GM18502 (cell line): ENCODE data around the gene TRIP11.

Source experiments
- ATAC-seq: cut with Tn5 transposase; IDR thresholded peaks from one replicate; pipeline ENCODE4 v1.9.1; 2021; ENCODE audit warnings: mild to moderate bottlenecking; ENCODE audit not compliant: unreplicated experiment, poor library complexity

The TRIP11 gene

GRCh38 chr14:91926131-91926890, 113.5 kb downstream of the TRIP11 start:
- no peak for ATAC-seq

- ATAC-seq = no peak
Observed at GRCh38 chr14:91925727-91926121, 114.1 kb downstream of the TRIP11 start.

- ATAC-seq = no peak
Observed at GRCh38 chr14:91925001-91925726, 114.7 kb downstream of the TRIP11 start.

GRCh38 chr14:91920526-91920925, 119.3 kb downstream of the TRIP11 start:
- no peak for ATAC-seq

GRCh38 chr14:91919814-91920213, 120.0 kb downstream of the TRIP11 start:
- ATAC-seq = no peak

- ATAC-seq = no peak
Observed at GRCh38 chr14:91918186-91918883, 121.5 kb downstream of the TRIP11 start.
